SK-N-SH (cell line): Measurements from ENCODE around the gene MT1M.

ENCODE experiments used
- CTCF ChIP-seq: fragments of 200-600 bp; sonication (generic); IDR thresholded peaks from 2 replicates; pipeline ENCODE4 v1.6.1; 2017; ENCODE audit warnings: antibody characterized with exemption, mild to moderate bottlenecking, moderate library complexity
- GABPA ChIP-seq: IDR thresholded peaks from 2 replicates; pipeline ENCODE4 v1.4.0; 2012; ENCODE audit warnings: low read depth, mild to moderate bottlenecking
- MXI1 ChIP-seq: IDR thresholded peaks from 2 replicates; pipeline ENCODE4 v1.6.1; 2012; ENCODE audit warnings: mild to moderate bottlenecking, low read depth, low read length, improper control_type of control experiment
- PBX3 ChIP-seq: IDR thresholded peaks from 2 replicates; pipeline ENCODE4; 2012
- POLR2AphosphoS5 ChIP-seq: IDR thresholded peaks from 2 replicates; pipeline ENCODE4 v1.6.1; 2012; ENCODE audit warnings: low read depth, low read length
- YY1 ChIP-seq: IDR thresholded peaks from 2 replicates; pipeline ENCODE4 v1.4.0; 2012; ENCODE audit warnings: low read depth, mild to moderate bottlenecking
- ZBTB33 ChIP-seq: IDR thresholded peaks from 2 replicates; pipeline ENCODE4 v1.4.0; 2012; ENCODE audit warnings: low read depth, borderline replicate concordance

- no peak for TF ChIP-seq CTCF
- no peak for TF ChIP-seq YY1
- TF ChIP-seq ZBTB33: no peak
- TF ChIP-seq MXI1: no peak
- TF ChIP-seq GABPA: no peak
- TF ChIP-seq POLR2AphosphoS5: no peak
- no peak for TF ChIP-seq PBX3
Observed at GRCh38 chr16:56591377-56592060, 40.9 kb upstream of the MT1M start.
